HepG2 (cell line): Measurements from ENCODE around the gene PAN2. TPM values are rescaled to one million over a fixed set of nuclear protein-coding genes. Genes with fewer than 3 reads are reported as not detected.

Experiments
- AHR ChIP-seq: IDR thresholded peaks from 2 replicates; pipeline ENCODE4 v1.6.1; 2018; ENCODE audit warnings: missing genetic modification reagents, missing compliant biosample characterization
- CHD2 ChIP-seq: IDR thresholded peaks from 2 replicates; pipeline ENCODE4 v1.6.1; 2011; ENCODE audit warnings: low read depth, low read length, improper control_type of control experiment
- EHMT2 ChIP-seq: fragments of 200-600 bp; sonication (generic); IDR thresholded peaks from 2 replicates; pipeline ENCODE4 v1.7.0; 2017; ENCODE audit warnings: antibody characterized with exemption, low read depth, low read length, borderline replicate concordance
- GLI4 ChIP-seq: sonication (generic); formaldehyde crosslinking; IDR thresholded peaks from 2 replicates; pipeline ENCODE4 v1.5.1; 2020; ENCODE audit warnings: missing genetic modification reagents, mild to moderate bottlenecking, moderate library complexity, borderline replicate concordance
- HHEX ChIP-seq: IDR thresholded peaks from 2 replicates; pipeline ENCODE4 v1.6.1; 2016; ENCODE audit warnings: control low read depth
- JUN ChIP-seq: sonication (generic); formaldehyde crosslinking; IDR thresholded peaks from 2 replicates; pipeline ENCODE4 v1.4.0; 2020; ENCODE audit warnings: mild to moderate bottlenecking, missing genetic modification reagents
- KDM4B ChIP-seq: sonication (generic); formaldehyde crosslinking; IDR thresholded peaks from 2 replicates; pipeline ENCODE4 v1.4.0; 2020; ENCODE audit warnings: missing genetic modification reagents
- MXI1 ChIP-seq: IDR thresholded peaks from 3 replicates; pipeline ENCODE4 v1.6.1; 2012; ENCODE audit warnings: low read depth, low read length, inconsistent platforms, borderline replicate concordance
- PBX2 ChIP-seq: IDR thresholded peaks from 2 replicates; pipeline ENCODE4 v1.6.1; 2016; ENCODE audit warnings: control low read depth
- RARG ChIP-seq: sonication (generic); formaldehyde crosslinking; IDR thresholded peaks from 2 replicates; pipeline ENCODE4 v1.4.0; 2020; ENCODE audit warnings: low read depth, mild to moderate bottlenecking, missing genetic modification reagents
- SALL1 ChIP-seq: sonication (generic); formaldehyde crosslinking; IDR thresholded peaks from 2 replicates; pipeline ENCODE4 v1.8.0; 2022; ENCODE audit warnings: mild to moderate bottlenecking, missing genetic modification reagents
- TBX2 ChIP-seq: sonication (generic); formaldehyde crosslinking; IDR thresholded peaks from 2 replicates; pipeline ENCODE4 v1.5.0; 2020; ENCODE audit warnings: missing genetic modification reagents, mild to moderate bottlenecking, borderline replicate concordance
- ZKSCAN1 ChIP-seq: fragments of 150-350 bp; IDR thresholded peaks from 2 replicates; pipeline ENCODE4 v1.6.1; 2014; ENCODE audit warnings: low read length
- ZKSCAN5 ChIP-seq: sonication (generic); formaldehyde crosslinking; IDR thresholded peaks from 2 replicates; pipeline ENCODE4 v1.5.1; 2020; ENCODE audit warnings: mild to moderate bottlenecking, missing genetic modification reagents
- ZNF737 ChIP-seq: sonication (generic); formaldehyde crosslinking; IDR thresholded peaks from 2 replicates; pipeline ENCODE4 v1.5.0; 2020; ENCODE audit warnings: missing genetic modification reagents, mild to moderate bottlenecking, borderline replicate concordance
- polyA plus RNA-seq, 8 experiments: library from polyadenylated mRNA; depleted of rRNA in 3 of 8; stranded (reverse) in 7 of 8; unstranded in 1 of 8; fragments of >200 nt; fragmentation: Illumina TruSeq in 4 of 8; extraction: Trizol in 4 of 8; gene quantifications; 2 replicates each; pipeline versions ENCODE4 v1.2.1 to v1.2.3, GENCODE V29; 2011 to 2016; ENCODE audit warnings: low read depth in 4 of 8, missing spikeins in 1 of 8, mixed read lengths in 1 of 8; ENCODE audit not compliant: insufficient read depth in 1 of 8
- total RNA-seq, 5 experiments: library from RNA; depleted of rRNA; stranded (reverse); fragments of >200 nt; fragmentation: Illumina TruSeq; extraction: Trizol; gene quantifications; 2 replicates each; pipeline ENCODE4 v1.2.3, GENCODE V29; 2016; ENCODE audit warnings: low read depth in 1 of 5
- TF ChIP-seq, protein P1 (sequence below), 2 experiments: sonication (generic) in 1 of 2; formaldehyde crosslinking in 1 of 2; IDR thresholded peaks; 2 replicates each; pipeline versions ENCODE4 v1.5.1 to v1.6.1; 2011 to 2020; ENCODE audit warnings: borderline replicate concordance in 1 of 2, low read depth in 1 of 2, low read length in 1 of 2, mild to moderate bottlenecking in 1 of 2, missing genetic modification reagents in 1 of 2, moderate library complexity in 1 of 2
- TF ChIP-seq, protein P2 (sequence below): sonication (generic); formaldehyde crosslinking; IDR thresholded peaks from 2 replicates; pipeline ENCODE4 v1.5.1; 2020; ENCODE audit warnings: missing genetic modification reagents, mild to moderate bottlenecking, borderline replicate concordance
- TF ChIP-seq, protein P3 (sequence below): IDR thresholded peaks from 2 replicates; pipeline ENCODE4 v1.6.1; 2016; ENCODE audit warnings: missing compliant biosample characterization, missing genetic modification reagents, borderline replicate concordance
- TF ChIP-seq, protein P4 (sequence below): sonication (generic); formaldehyde crosslinking; IDR thresholded peaks from 2 replicates; pipeline ENCODE4 v1.5.0; 2020; ENCODE audit warnings: mild to moderate bottlenecking, missing genetic modification reagents, borderline replicate concordance

Gene PAN2
- total and polyA plus RNA-seq, 2 of the 13 experiments (the other 11 are each of a cell fraction or from before 2014, with no cell fraction given): 27.2 to 61.1 TPM

GRCh38 chr12:56299853-56300643, 33.8 kb downstream of the PAN2 start, which contains the start of gene CS (continued):
- TF ChIP-seq, protein P1, sequence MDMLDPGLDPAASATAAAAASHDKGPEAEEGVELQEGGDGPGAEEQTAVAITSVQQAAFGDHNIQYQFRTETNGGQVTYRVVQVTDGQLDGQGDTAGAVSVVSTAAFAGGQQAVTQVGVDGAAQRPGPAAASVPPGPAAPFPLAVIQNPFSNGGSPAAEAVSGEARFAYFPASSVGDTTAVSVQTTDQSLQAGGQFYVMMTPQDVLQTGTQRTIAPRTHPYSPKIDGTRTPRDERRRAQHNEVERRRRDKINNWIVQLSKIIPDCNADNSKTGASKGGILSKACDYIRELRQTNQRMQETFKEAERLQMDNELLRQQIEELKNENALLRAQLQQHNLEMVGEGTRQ (IDR thresholded peaks at IDR 0.05; ENCODE audit: low read depth, low read length): no peak
- TF ChIP-seq, protein P1 (CRISPR knock-in tag; IDR thresholded peaks at IDR 0.05; ENCODE audit: borderline replicate concordance): no peak; the same call in 1 of the 2 replicates
- TF ChIP-seq PBX2: peak; percentile 62
- TF ChIP-seq SALL1 (CRISPR knock-in tag): peak; percentile 62
- no peak for TF ChIP-seq AHR (CRISPR knock-in tag)
- TF ChIP-seq RARG (CRISPR knock-in tag): no peak; the same call in 1 of the 2 replicates
- peak; percentile 38; the same call in 1 of the 2 replicates for TF ChIP-seq ZNF737 (CRISPR knock-in tag)
- 0 out of 2 replicates have a peak, but pooled peaks have one; percentile 33 for TF ChIP-seq JUN
- TF ChIP-seq TBX2 (CRISPR knock-in tag): peak; percentile 59
- no peak for TF ChIP-seq ZKSCAN1
- no peak for TF ChIP-seq ZKSCAN5 (CRISPR knock-in tag)
- TF ChIP-seq KDM4B (CRISPR knock-in tag): no peak
- TF ChIP-seq, protein P2, sequence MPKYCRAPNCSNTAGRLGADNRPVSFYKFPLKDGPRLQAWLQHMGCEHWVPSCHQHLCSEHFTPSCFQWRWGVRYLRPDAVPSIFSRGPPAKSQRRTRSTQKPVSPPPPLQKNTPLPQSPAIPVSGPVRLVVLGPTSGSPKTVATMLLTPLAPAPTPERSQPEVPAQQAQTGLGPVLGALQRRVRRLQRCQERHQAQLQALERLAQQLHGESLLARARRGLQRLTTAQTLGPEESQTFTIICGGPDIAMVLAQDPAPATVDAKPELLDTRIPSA (CRISPR knock-in tag): no peak
- TF ChIP-seq CHD2: no peak
- TF ChIP-seq HHEX: no peak
- TF ChIP-seq, protein P3, sequence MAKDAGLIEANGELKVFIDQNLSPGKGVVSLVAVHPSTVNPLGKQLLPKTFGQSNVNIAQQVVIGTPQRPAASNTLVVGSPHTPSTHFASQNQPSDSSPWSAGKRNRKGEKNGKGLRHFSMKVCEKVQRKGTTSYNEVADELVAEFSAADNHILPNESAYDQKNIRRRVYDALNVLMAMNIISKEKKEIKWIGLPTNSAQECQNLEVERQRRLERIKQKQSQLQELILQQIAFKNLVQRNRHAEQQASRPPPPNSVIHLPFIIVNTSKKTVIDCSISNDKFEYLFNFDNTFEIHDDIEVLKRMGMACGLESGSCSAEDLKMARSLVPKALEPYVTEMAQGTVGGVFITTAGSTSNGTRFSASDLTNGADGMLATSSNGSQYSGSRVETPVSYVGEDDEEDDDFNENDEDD: peak; percentile 20; the same call in 1 of the 2 replicates
- TF ChIP-seq MXI1: peak; percentile 67; the same call in 1 of the 3 replicates
- TF ChIP-seq EHMT2: no peak
- peak; percentile 48; the same call in 1 of the 2 replicates for TF ChIP-seq GLI4 (CRISPR knock-in tag)
- TF ChIP-seq, protein P4, sequence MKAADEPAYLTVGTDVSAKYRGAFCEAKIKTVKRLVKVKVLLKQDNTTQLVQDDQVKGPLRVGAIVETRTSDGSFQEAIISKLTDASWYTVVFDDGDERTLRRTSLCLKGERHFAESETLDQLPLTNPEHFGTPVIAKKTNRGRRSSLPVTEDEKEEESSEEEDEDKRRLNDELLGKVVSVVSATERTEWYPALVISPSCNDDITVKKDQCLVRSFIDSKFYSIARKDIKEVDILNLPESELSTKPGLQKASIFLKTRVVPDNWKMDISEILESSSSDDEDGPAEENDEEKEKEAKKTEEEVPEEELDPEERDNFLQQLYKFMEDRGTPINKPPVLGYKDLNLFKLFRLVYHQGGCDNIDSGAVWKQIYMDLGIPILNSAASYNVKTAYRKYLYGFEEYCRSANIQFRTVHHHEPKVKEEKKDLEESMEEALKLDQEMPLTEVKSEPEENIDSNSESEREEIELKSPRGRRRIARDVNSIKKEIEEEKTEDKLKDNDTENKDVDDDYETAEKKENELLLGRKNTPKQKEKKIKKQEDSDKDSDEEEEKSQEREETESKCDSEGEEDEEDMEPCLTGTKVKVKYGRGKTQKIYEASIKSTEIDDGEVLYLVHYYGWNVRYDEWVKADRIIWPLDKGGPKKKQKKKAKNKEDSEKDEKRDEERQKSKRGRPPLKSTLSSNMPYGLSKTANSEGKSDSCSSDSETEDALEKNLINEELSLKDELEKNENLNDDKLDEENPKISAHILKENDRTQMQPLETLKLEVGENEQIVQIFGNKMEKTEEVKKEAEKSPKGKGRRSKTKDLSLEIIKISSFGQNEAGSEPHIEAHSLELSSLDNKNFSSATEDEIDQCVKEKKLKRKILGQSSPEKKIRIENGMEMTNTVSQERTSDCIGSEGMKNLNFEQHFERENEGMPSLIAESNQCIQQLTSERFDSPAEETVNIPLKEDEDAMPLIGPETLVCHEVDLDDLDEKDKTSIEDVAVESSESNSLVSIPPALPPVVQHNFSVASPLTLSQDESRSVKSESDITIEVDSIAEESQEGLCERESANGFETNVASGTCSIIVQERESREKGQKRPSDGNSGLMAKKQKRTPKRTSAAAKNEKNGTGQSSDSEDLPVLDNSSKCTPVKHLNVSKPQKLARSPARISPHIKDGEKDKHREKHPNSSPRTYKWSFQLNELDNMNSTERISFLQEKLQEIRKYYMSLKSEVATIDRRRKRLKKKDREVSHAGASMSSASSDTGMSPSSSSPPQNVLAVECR (CRISPR knock-in tag): peak; percentile 94
